Measurements from ENCODE around the gene GOLGA8S.

DNA sequence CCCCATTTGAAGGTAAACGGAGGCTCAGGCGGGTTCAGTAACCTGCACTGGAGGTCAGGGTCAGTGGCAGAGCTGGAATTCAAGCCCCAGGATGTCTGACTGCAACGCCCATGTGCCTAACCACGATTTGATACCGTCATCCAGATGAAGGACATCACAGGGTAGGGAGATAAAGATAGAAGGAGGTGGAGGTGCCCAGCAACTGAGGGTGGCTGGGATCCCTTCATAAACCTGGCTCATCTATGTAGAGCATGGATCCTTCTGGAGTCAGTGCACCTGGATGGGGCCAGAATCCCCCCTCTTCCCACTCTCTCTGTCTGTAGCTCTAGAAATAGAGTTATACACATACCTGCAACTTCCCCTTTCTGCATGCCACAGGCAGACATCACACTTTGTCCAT is 41.3 kb downstream of the GOLGA8S start:
- no peak for TF ChIP-seq POLR2AphosphoS5 (IDR thresholded peaks at IDR 0.05; ENCODE audit: low read depth, low read length)
- no peak for TF ChIP-seq SIN3A (IDR thresholded peaks at IDR 0.05; ENCODE audit: borderline replicate concordance, insufficient read depth, low read length)
- TF ChIP-seq, protein P1, sequence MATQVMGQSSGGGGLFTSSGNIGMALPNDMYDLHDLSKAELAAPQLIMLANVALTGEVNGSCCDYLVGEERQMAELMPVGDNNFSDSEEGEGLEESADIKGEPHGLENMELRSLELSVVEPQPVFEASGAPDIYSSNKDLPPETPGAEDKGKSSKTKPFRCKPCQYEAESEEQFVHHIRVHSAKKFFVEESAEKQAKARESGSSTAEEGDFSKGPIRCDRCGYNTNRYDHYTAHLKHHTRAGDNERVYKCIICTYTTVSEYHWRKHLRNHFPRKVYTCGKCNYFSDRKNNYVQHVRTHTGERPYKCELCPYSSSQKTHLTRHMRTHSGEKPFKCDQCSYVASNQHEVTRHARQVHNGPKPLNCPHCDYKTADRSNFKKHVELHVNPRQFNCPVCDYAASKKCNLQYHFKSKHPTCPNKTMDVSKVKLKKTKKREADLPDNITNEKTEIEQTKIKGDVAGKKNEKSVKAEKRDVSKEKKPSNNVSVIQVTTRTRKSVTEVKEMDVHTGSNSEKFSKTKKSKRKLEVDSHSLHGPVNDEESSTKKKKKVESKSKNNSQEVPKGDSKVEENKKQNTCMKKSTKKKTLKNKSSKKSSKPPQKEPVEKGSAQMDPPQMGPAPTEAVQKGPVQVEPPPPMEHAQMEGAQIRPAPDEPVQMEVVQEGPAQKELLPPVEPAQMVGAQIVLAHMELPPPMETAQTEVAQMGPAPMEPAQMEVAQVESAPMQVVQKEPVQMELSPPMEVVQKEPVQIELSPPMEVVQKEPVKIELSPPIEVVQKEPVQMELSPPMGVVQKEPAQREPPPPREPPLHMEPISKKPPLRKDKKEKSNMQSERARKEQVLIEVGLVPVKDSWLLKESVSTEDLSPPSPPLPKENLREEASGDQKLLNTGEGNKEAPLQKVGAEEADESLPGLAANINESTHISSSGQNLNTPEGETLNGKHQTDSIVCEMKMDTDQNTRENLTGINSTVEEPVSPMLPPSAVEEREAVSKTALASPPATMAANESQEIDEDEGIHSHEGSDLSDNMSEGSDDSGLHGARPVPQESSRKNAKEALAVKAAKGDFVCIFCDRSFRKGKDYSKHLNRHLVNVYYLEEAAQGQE (IDR thresholded peaks at IDR 0.05; ENCODE audit: insufficient read depth in 1 of 2, low read depth in 2 of 2, low read length in 2 of 2) = no peak
- TF ChIP-seq TAF1 (IDR thresholded peaks at IDR 0.05; ENCODE audit: borderline replicate concordance, insufficient read depth, low read length) = no peak
